ENCODE measurements around the gene C2orf72. TPM values are rescaled to one million over a fixed set of nuclear protein-coding genes. Genes with fewer than 3 reads are reported as not detected.

The C2orf72 gene
- total RNA-seq, 1 donor, result not detected

- DNase-seq (ENCODE audit: low read depth), result no peak
- TF ChIP-seq, protein P1, sequence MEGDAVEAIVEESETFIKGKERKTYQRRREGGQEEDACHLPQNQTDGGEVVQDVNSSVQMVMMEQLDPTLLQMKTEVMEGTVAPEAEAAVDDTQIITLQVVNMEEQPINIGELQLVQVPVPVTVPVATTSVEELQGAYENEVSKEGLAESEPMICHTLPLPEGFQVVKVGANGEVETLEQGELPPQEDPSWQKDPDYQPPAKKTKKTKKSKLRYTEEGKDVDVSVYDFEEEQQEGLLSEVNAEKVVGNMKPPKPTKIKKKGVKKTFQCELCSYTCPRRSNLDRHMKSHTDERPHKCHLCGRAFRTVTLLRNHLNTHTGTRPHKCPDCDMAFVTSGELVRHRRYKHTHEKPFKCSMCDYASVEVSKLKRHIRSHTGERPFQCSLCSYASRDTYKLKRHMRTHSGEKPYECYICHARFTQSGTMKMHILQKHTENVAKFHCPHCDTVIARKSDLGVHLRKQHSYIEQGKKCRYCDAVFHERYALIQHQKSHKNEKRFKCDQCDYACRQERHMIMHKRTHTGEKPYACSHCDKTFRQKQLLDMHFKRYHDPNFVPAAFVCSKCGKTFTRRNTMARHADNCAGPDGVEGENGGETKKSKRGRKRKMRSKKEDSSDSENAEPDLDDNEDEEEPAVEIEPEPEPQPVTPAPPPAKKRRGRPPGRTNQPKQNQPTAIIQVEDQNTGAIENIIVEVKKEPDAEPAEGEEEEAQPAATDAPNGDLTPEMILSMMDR (IDR thresholded peaks at IDR 0.05; ENCODE audit: insufficient read depth, low read depth, low read length), result no peak
- H3K4me3 ChIP-seq (ENCODE audit: low read depth, low read length), result no peak overlapping the region
Measured at GRCh38 chr2:230996661-230997060, 40.7 kb upstream of the C2orf72 start.

DNA sequence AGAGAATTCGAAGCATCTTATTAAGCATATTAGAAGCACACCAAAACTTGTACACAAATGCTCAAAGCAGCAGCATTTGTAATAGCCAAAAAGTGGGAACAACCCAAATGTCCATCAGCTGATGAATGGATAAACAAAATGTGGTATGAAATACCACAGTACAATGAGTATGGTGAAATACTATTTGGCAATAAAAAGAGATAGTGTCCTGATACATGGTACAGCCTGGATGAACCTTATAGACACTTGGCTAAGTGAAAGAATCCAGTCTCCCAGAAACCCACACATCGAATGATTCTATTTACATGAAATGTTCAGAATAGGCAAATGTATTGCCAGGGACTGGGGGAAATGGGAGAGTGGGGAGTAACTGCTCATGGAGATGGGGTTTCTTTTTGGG lies 38.4 kb upstream of the C2orf72 start:
- no peak overlapping the region for H3K4me3 ChIP-seq (ENCODE audit: low read depth, low read length)
- TF ChIP-seq, protein P1 (IDR thresholded peaks at IDR 0.05; ENCODE audit: insufficient read depth, low read depth, low read length), result no peak
- no peak for DNase-seq (ENCODE audit: low read depth)

- no peak overlapping the region for H3K4me3 ChIP-seq (ENCODE audit: low read depth, low read length)
- no peak for DNase-seq (ENCODE audit: low read depth)
- TF ChIP-seq, protein P1 (IDR thresholded peaks at IDR 0.05; ENCODE audit: insufficient read depth, low read depth, low read length), result no peak
Measured at GRCh38 chr2:230999477-230999876, 37.8 kb upstream of the C2orf72 start.

DNA sequence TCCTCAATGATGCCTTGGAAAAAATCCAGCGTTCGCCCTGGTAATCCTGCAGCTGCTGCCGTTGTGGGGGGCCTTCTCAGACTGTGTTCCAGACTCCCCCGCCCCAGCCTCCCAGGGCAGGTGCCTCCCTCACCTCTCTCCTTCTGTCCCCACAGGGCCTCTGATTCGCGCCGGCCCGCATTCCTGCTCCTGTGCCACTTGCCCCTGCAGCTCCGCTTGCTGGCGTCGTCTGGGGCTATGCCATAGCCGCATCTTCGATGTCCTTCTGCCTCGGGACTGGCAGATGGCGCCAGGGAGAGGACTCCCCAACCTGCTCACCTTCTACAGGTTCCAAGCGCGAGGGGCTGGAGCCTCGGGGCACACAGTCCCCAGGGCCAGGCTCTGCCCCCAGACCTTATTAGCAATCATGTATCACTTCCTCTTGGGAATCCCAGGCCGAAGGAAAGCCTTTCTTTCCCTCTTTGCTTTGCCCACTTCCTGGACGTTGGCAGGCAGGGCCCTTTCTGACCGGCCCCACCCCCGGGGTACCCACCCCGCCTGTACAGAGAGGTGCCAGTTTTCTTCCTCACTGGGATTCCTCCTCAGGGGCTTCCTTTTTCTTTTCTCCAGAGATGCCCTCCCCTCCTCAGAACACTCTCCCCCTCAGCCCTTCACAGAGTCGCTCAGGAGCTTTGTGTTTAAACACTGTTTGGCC lies 37.0 kb upstream of the C2orf72 start:
- no peak overlapping the region for H3K4me3 ChIP-seq (ENCODE audit: low read depth, low read length)
- TF ChIP-seq, protein P1 (IDR thresholded peaks at IDR 0.05; ENCODE audit: insufficient read depth, low read depth, low read length), result no peak
- no peak for DNase-seq (ENCODE audit: low read depth)

DNA sequence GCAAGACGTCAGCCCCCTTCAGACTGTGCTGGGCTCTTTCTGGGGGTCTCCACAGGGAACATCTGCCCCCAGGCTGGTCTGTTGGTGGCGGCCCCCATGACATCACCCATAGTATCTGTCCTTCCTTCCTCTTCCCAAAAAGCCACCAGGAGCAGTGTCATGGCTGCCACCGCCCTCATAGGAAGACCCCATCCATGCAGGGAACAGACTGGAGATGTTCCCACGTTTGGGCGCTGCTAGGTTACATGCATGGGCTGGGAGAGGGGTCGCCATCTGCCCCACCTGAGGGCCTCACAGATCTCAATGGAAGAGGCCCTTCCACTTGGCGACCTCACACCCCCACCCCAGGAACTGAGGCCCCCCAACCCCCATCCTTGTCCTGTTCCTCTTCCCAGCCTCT lies 36.3 kb upstream of the C2orf72 start:
- DNase-seq (ENCODE audit: low read depth), result no peak
- H3K4me3 ChIP-seq (ENCODE audit: low read depth, low read length), result no peak overlapping the region
- TF ChIP-seq, protein P1 (IDR thresholded peaks at IDR 0.05; ENCODE audit: insufficient read depth, low read depth, low read length), result no peak

DNA sequence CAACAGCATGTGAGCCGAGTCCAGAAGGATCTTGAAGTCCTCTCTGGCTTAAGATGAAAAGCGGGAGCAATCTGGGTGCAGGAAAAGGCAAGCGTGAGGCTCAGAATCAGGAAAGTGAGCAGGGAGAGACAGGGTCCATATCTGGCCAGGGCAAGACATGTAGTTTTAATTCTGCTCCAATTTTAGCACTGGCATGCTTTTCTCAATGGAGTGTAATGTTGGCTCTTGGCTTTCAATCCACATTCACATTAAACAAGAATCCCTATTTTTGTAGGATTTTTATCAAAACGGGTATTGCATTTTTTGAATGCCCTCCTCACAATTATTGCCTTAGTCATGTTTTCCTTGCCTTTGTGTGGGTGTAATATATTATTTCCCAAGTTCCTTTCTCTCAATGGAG lies 35.4 kb upstream of the C2orf72 start:
- no peak overlapping the region for H3K4me3 ChIP-seq (ENCODE audit: low read depth, low read length)
- no peak for DNase-seq (ENCODE audit: low read depth)
- TF ChIP-seq, protein P1 (IDR thresholded peaks at IDR 0.05; ENCODE audit: insufficient read depth, low read depth, low read length), result no peak

DNA sequence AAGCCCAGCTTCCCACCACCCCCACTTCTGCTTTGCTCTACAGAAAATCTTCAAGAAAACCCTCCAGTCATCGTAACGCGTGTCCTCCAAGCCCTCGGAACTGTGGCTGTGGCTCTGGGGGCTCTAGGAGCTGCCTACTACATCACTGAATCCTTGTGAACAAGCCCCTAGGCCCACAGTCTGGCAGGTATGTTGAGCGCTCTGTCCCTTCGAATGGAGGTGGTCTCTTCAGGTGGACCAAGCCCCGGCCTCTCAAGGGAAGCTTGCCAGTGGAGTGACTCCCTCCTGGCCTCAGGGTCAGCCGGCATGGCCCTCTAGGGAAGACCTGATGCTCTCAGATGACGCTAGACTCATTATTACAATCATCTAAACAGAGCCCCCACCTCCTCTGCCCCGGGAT lies 34.7 kb upstream of the C2orf72 start:
- TF ChIP-seq, protein P1 (IDR thresholded peaks at IDR 0.05; ENCODE audit: insufficient read depth, low read depth, low read length), result no peak
- no peak for DNase-seq (ENCODE audit: low read depth)
- no peak overlapping the region for H3K4me3 ChIP-seq (ENCODE audit: low read depth, low read length)

Data from fibroblast of villous mesenchyme (primary cell).